ENCODE data around the gene SMAD6. TPM values are rescaled to one million over a fixed set of nuclear protein-coding genes. Genes with fewer than 3 reads are reported as not detected.
A peak's percentile ranks its signal among the peaks of the same experiment; 100 is the strongest.

SMAD6 gene
- total and polyA plus RNA-seq, 2 experiments from 2014 or later = 26.6 to 35.4 TPM

GRCh38 chr15:66725464-66725785 is 23.4 kb downstream of the SMAD6 start:
- Histone ChIP-seq H2AFZ (no peak overlapping the region), H4K20me1 (ENCODE audit: insufficient read depth, poor library complexity, severe bottlenecking) (peaks cover 71% of the 10 kb centered on the region), H3K4me3 (no peak overlapping the region), H3K9me2 (replicated peaks; ENCODE audit: insufficient read depth) (no peaks in the 10 kb centered on the region), H3K79me2 (peaks cover 100% of the 10 kb centered on the region), H3K36me3 (replicated peaks; ENCODE audit: insufficient read depth, low read depth) (no peaks in the 10 kb centered on the region), H3K4me1 (ENCODE audit: insufficient read depth) (peaks cover 65% of the 10 kb centered on the region), H3K27ac (peak overlapping the region; percentile 61), H3K4me2 (no peak overlapping the region), H3K27me3 (no peaks in the 10 kb centered on the region), H3K9me3 (ENCODE audit: low read depth) (no peaks in the 10 kb centered on the region)
- no peak for TF ChIP-seq CTCF (IDR thresholded peaks at IDR 0.05; ENCODE audit: poor library complexity)
- no peak for TF ChIP-seq EZH2 (IDR thresholded peaks at IDR 0.05; ENCODE audit: borderline replicate concordance)
- TF ChIP-seq EZH2phosphoT487 (IDR thresholded peaks at IDR 0.05; ENCODE audit: low read depth, severe bottlenecking, unreplicated experiment) = no peak
- DNase-seq (ENCODE audit: low spot score) = no peak

- TF ChIP-seq EZH2phosphoT487 (IDR thresholded peaks at IDR 0.05; ENCODE audit: low read depth, severe bottlenecking, unreplicated experiment) (no peak), CTCF (IDR thresholded peaks at IDR 0.05; ENCODE audit: poor library complexity) (no peak), EZH2 (IDR thresholded peaks at IDR 0.05; ENCODE audit: borderline replicate concordance) (no peak)
- no peak for DNase-seq (ENCODE audit: low spot score)
- H3K9me3 ChIP-seq (ENCODE audit: low read depth) = no peaks in the 10 kb centered on the region
- no peaks in the 10 kb centered on the region for H3K27me3 ChIP-seq
- WGBS (ENCODE audit: low lambda C conversion rate, missing lambda C conversion rate) = 96% methylated on average over 2 of the region's 2 CpGs
- H4K20me1 ChIP-seq (ENCODE audit: insufficient read depth, poor library complexity, severe bottlenecking) = peaks cover 71% of the 10 kb centered on the region
- H3K4me3 ChIP-seq = no peak overlapping the region
- no peaks in the 10 kb centered on the region for H3K36me3 ChIP-seq (replicated peaks; ENCODE audit: insufficient read depth, low read depth)
- H2AFZ ChIP-seq = no peak overlapping the region
- peaks cover 98% of the 10 kb centered on the region for H3K79me2 ChIP-seq
- no peaks in the 10 kb centered on the region for H3K9me2 ChIP-seq (replicated peaks; ENCODE audit: insufficient read depth)
- no peak overlapping the region for H3K4me2 ChIP-seq
- peaks cover 56% of the 10 kb centered on the region for H3K4me1 ChIP-seq (ENCODE audit: insufficient read depth)
- peak overlapping the region; percentile 31 for H3K27ac ChIP-seq
These were observed 24.4 kb downstream of the SMAD6 start for GRCh38 chr15:66726386-66726785.

GRCh38 chr15:66729331-66729951 is 27.4 kb downstream of the SMAD6 start:
- peak overlapping the region; percentile 91 for H3K27ac ChIP-seq
- H3K79me2 ChIP-seq = peaks cover 98% of the 10 kb centered on the region
- H4K20me1 ChIP-seq (ENCODE audit: insufficient read depth, poor library complexity, severe bottlenecking) = peaks cover 64% of the 10 kb centered on the region
- no peaks in the 10 kb centered on the region for H3K9me3 ChIP-seq (ENCODE audit: low read depth)
- H3K27me3 ChIP-seq = no peaks in the 10 kb centered on the region
- H3K4me1 ChIP-seq (ENCODE audit: insufficient read depth) = peaks cover 41% of the 10 kb centered on the region
- no peak overlapping the region for H2AFZ ChIP-seq
- no peaks in the 10 kb centered on the region for H3K9me2 ChIP-seq (replicated peaks; ENCODE audit: insufficient read depth)
- peak overlapping the region; percentile 73 for H3K4me2 ChIP-seq
- DNase-seq (ENCODE audit: low spot score) = peak; percentile 66
- TF ChIP-seq EZH2 (IDR thresholded peaks at IDR 0.05; ENCODE audit: borderline replicate concordance) (no peak), EZH2phosphoT487 (IDR thresholded peaks at IDR 0.05; ENCODE audit: low read depth, severe bottlenecking, unreplicated experiment) (no peak), CTCF (IDR thresholded peaks at IDR 0.05; ENCODE audit: poor library complexity) (no peak)
- no peaks in the 10 kb centered on the region for H3K36me3 ChIP-seq (replicated peaks; ENCODE audit: insufficient read depth, low read depth)
- 36% methylated on average over 24 of the region's 26 CpGs for WGBS (ENCODE audit: low lambda C conversion rate, missing lambda C conversion rate)
- H3K4me3 ChIP-seq = no peak overlapping the region

All from hepatocyte (in vitro differentiated cells).